Measurements from ENCODE around the gene TACC2.
A peak's percentile ranks its signal among the peaks of the same experiment; 100 is the strongest.

Gene TACC2

DNA sequence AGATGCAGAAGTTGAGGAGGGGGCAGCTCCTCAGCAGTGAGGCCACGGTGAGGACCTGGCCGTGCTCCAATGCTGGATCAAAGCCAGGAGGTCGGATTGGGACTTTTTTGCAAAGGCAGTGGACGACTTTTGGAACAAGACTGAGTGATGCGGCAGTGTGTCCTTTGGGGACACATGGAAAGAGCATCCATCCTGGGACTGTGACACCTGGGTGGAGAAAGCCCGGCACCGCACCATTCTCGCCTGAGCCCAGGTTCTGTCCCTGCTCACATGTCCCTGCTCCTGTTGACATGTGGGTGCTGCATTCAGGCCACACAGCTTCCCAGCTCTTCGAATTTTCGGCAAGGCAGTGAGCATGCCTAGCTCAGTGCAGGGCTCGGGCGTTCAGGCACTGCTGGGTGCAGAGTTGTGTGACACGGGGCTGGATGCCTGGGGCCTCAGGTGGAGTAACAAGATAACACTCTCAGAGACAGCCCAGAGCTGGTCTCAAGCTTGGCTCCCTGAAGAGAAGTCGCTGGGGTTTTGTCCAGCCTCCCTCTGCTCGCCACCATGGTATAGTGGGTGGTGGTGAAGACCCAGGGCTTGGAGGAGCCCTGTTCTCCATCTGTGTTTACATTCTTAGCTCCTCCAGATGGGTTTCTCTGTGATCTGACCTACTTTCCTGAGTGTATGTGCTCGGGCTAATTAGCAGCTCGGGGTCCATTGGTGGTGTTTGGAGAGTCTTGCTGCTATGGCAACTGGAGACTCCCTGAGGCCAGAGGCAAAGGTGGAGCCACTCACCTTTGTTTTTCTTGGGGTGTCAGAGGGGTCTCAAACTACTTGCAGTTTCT lies 170.4 kb downstream of the TACC2 start:
- TF ChIP-seq, protein P1, sequence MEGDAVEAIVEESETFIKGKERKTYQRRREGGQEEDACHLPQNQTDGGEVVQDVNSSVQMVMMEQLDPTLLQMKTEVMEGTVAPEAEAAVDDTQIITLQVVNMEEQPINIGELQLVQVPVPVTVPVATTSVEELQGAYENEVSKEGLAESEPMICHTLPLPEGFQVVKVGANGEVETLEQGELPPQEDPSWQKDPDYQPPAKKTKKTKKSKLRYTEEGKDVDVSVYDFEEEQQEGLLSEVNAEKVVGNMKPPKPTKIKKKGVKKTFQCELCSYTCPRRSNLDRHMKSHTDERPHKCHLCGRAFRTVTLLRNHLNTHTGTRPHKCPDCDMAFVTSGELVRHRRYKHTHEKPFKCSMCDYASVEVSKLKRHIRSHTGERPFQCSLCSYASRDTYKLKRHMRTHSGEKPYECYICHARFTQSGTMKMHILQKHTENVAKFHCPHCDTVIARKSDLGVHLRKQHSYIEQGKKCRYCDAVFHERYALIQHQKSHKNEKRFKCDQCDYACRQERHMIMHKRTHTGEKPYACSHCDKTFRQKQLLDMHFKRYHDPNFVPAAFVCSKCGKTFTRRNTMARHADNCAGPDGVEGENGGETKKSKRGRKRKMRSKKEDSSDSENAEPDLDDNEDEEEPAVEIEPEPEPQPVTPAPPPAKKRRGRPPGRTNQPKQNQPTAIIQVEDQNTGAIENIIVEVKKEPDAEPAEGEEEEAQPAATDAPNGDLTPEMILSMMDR (IDR thresholded peaks at IDR 0.05; ENCODE audit: low read depth, low read length) = no peak
- no peak overlapping the region for H3K4me3 ChIP-seq (replicated peaks in 1 of 2; ENCODE audit: low read depth in 2 of 2, low read length in 2 of 2)
- no peak for DNase-seq (ENCODE audit: low read depth in 2 of 2)

DNA sequence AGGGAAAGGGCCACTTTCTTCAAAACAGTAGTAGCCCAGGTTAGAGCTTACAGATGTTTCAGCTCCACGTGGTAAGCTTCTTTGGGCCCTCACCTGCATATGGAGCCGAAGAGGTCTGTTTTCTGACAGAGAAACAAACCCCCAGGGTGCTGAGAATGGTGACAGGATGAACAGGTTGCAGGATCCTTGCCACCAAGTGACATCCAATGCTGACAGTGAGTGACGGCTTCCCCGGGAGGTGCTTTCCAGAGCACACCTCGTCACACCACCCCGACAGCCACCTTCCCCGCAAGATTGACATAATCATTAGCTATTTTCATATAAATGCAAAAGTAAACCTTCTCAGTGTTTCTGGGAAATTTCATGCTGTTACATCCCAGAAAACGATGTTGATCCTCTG lies 172.8 kb downstream of the TACC2 start:
- TF ChIP-seq, protein P1 (IDR thresholded peaks at IDR 0.05; ENCODE audit: low read depth, low read length) = no peak
- DNase-seq (ENCODE audit: low read depth in 2 of 2) = no peak
- no peak overlapping the region for H3K4me3 ChIP-seq (replicated peaks in 1 of 2; ENCODE audit: low read depth in 2 of 2, low read length in 2 of 2)

DNA sequence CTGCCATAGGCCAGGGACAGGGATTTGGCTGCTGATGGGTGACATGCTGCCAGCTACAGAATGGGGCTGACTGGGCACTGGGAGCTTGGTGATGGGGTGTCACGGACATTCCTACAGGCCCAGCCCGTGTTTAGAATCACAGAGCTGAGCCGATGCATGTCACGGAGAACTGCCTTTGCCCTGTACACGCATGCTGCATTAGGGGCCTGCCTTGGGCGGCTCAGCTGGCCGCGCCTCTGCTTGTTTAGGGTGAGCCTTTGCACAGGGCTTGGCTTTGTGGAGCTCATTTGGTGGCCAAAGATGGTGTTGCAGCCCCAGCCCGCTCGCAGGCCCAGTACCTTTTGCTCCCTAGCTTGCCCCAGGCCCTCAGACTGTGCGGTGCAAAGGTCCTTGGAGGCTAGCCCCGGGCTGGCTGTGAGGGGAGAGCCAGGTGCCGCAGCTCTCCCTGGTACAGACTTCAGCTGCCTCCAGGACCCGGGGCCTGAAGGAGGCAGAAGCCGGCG lies 173.8 kb downstream of the TACC2 start:
- no peak for DNase-seq (ENCODE audit: low read depth in 2 of 2)
- peak overlapping the region in 1 of 2 donors; percentile 55 for H3K4me3 ChIP-seq (replicated peaks in 1 of 2; ENCODE audit: low read depth in 2 of 2, low read length in 2 of 2)
- TF ChIP-seq, protein P1 (IDR thresholded peaks at IDR 0.05; ENCODE audit: low read depth, low read length) = no peak

DNA sequence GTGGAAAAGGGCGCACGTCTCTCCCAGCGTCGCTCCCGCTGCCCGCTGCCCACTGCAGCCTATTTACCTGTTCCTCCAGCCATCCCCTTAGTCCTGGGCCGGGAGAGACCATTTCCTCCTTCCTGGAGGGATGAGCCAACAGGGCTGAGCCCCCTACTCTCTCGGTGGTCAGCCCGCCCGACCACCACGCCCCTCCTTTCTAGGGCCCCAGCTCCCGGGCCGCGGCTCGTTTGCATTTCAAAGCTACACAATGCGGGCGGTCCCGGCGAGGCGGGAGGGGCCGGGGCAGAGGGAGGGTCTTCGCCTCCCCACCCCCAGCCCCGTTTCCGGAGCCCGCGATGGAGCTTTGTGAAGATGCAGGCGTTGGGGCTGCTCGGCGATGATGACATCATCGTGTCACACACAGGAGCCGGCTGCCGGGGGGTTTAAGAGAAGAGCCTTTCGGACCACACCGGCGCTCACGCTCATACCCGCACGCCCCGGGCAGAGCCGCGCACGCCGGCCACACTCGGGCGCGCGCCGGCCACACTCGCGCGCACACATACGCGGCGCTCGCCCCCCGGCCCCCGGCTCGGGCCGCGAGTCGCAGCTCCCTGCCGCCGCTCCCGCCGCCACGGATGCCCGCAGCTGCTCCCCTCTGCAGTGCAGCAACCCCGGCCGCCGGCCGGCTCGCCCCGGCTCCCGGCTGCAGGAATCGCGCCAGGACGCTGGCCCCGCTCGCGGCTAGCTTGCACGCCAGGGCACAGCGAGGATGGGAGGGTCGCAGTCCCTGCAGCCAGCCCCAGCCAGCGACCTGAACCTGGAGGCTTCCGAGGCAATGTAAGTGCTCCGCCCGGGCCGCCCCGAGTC lies 174.4 kb downstream of the TACC2 start:
- TF ChIP-seq, protein P1 (IDR thresholded peaks at IDR 0.05; ENCODE audit: low read depth, low read length) = no peak
- H3K4me3 ChIP-seq (replicated peaks in 1 of 2; ENCODE audit: low read depth in 2 of 2, low read length in 2 of 2) = peak overlapping the region; percentile 51 to 55
- peak in 1 of 2 donors; percentile 29 for DNase-seq (ENCODE audit: low read depth in 2 of 2)

DNA sequence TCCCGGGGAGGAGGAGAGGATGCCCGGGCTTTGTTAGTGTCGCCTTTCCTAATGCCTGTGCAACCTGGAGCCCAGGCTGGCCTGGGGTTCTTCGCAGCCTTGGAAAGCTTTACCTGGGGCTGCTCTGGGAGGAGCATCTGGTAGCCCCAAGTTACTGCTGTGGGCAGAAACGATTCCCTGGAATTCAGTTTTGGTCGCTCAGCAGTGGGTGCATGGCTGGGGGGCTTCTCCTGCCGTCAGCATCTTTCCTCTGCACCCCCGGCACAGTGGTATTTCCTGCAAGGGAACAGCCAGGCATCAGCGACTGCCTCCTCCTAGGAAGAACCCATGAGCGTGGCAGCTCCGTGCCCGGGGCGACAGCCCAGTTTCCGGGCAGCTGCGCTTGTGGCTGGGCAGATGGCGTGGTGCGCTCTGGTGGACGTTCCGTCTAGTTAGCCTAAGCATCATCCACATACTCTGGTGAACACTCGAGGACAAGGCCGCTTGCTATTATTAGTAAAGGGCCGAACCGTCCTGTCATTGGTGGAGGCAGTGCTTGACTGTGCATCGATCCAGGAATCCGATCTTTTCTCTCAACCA lies 175.1 kb downstream of the TACC2 start:
- no peak for DNase-seq (ENCODE audit: low read depth in 2 of 2)
- H3K4me3 ChIP-seq (replicated peaks in 1 of 2; ENCODE audit: low read depth in 2 of 2, low read length in 2 of 2) = peak overlapping the region; percentile 27 to 51
- TF ChIP-seq, protein P1 (IDR thresholded peaks at IDR 0.05; ENCODE audit: low read depth, low read length) = no peak

DNA sequence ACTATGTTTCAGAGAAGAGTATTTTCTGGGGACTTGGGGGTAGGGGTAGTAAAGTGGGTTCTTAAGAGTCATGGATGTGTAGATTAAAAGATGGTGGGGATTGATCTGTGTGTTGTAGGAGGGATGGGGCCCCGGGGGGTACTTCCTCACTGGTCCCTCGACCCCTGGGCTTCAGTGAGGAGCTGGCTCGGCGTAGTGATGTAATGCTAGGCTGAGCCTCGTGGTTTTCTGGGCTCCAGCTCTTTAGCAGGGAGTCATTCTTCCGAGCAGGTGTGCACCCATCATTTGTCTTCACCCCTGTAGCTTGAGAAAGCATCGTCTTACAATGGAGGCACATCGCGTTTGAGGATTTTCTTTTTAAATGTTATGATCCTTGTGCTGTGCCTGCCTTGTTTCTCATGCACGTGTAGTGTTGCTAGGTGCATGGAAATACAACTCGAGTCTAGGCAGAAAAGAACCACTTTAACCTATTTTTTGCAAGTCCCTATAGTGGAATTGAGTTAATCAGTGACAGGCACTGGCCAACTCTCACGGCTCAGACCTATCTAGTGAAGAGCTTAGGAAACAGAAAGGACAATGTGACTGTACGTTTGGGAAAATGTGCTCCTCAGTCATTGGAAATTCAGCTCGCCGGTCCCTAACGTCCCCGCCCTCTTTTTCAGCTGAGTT lies 176.0 kb downstream of the TACC2 start:
- TF ChIP-seq, protein P1 (IDR thresholded peaks at IDR 0.05; ENCODE audit: low read depth, low read length) = no peak
- H3K4me3 ChIP-seq (replicated peaks in 1 of 2; ENCODE audit: low read depth in 2 of 2, low read length in 2 of 2) = no peak overlapping the region
- no peak for DNase-seq (ENCODE audit: low read depth in 2 of 2)

Data from cardiac fibroblast (primary cell).